Fibroblast of lung (primary cell): ENCODE data around the gene LRRC66.

Experiments used
- EZH2 ChIP-seq: IDR thresholded peaks from 2 replicates; pipeline ENCODE4 v1.5.1; 2012; ENCODE audit warnings: low read length, control low read depth, mild to moderate bottlenecking; ENCODE audit errors: missing control alignments
- TF ChIP-seq, protein P1 (sequence below), 2 donors: IDR thresholded peaks in 1 of 2; conservative IDR thresholded peaks in 1 of 2; 1 replicate in 1 of 2; 2 replicates in 1 of 2; pipeline ENCODE4 v1.5.1; 2011 to 2012; ENCODE audit warnings: low read length in 2 of 2, control low read depth in 1 of 2, inconsistent platforms in 1 of 2, low read depth in 1 of 2, mild to moderate bottlenecking in 1 of 2

DNA sequence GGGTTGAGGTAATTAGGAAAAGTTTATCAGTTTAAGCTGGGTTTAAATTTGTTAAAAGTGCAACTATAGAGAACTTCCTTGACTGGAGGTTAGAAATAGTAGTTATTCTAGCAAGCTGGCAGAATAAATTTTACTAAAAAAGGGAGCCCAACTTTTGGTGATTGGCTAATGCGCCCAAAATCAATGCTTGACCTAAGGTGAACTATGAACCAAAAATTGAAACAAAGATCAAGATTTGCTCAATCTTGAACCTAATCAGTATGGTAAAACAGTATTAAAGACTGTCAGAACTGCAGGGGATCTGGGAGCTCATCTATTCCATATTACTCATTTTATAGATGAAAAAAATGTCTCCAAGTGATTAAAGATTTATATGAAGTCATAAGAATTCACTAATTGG, 24.9 kb upstream of the LRRC66 start:
- TF ChIP-seq, protein P1, sequence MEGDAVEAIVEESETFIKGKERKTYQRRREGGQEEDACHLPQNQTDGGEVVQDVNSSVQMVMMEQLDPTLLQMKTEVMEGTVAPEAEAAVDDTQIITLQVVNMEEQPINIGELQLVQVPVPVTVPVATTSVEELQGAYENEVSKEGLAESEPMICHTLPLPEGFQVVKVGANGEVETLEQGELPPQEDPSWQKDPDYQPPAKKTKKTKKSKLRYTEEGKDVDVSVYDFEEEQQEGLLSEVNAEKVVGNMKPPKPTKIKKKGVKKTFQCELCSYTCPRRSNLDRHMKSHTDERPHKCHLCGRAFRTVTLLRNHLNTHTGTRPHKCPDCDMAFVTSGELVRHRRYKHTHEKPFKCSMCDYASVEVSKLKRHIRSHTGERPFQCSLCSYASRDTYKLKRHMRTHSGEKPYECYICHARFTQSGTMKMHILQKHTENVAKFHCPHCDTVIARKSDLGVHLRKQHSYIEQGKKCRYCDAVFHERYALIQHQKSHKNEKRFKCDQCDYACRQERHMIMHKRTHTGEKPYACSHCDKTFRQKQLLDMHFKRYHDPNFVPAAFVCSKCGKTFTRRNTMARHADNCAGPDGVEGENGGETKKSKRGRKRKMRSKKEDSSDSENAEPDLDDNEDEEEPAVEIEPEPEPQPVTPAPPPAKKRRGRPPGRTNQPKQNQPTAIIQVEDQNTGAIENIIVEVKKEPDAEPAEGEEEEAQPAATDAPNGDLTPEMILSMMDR (conservative IDR thresholded peaks at IDR 0.05 in 1 of 2, IDR thresholded peaks at IDR 0.05 in 1 of 2; ENCODE audit: low read depth in 1 of 2, low read length in 2 of 2) = no peak
- TF ChIP-seq EZH2 = no peak
